SK-N-MC (cell line): ENCODE data around the gene ZNF285.

Experiments
- EZH2 ChIP-seq: fragments of 200-600 bp; sonication (generic); IDR thresholded peaks from one replicate; pipeline ENCODE4 v1.6.1; 2017; ENCODE audit warnings: antibody characterized with exemption
- FOXP2 ChIP-seq: optimal IDR thresholded peaks from 2 replicates; pipeline ENCODE3; 2011; ENCODE audit warnings: mild to moderate bottlenecking, moderate library complexity; ENCODE audit not compliant: insufficient read depth; ENCODE audit errors: extremely low read length, control extremely low read depth
- POLR2AphosphoS5 ChIP-seq: IDR thresholded peaks from 2 replicates; pipeline ENCODE4 v1.6.1; 2012; ENCODE audit warnings: mild to moderate bottlenecking, low read depth, low read length, borderline replicate concordance

- TF ChIP-seq POLR2AphosphoS5 (no peak), FOXP2 (no peak), EZH2 (no peak)
Observed at GRCh38 chr19:44367024-44367423, 34.4 kb downstream of the ZNF285 start.
